GM12878 (cell line): ENCODE data around the gene ARID3B. TPM values are rescaled to one million over a fixed set of nuclear protein-coding genes. Genes with fewer than 3 reads are reported as not detected.

Experiments used
- ATAC-seq: fragments of 200-7000 bp; cut with Tn5 transposase; 3 replicates; pipeline ENCODE4 v1.9.1; 2020; ENCODE audit warnings: mild to moderate bottlenecking, moderate library complexity
- BruUV-seq: library from RNA; stranded (reverse); fragments of 400-500 nt; replicated peaks from 2 replicates; lab custom pipeline; 2021; lab: Mats Ljungman, UMichigan
- CTCF ChIA-PET: fragments of 300-600 bp; sonication (Branson Sonifier 250); formaldehyde crosslinking; extraction: SDS; loops from one replicate; lab custom pipeline; 2021; ENCODE audit warnings: inconsistent platforms; lab: Yijun Ruan, JAX
- POLR2A ChIA-PET: fragments of 350-600 bp; formaldehyde crosslinking; extraction: SDS; loops from one replicate; lab custom pipeline; 2021; ENCODE audit warnings: inconsistent platforms; lab: Charles Lee
- RAD21 ChIA-PET: fragments of 300-600 bp; sonication (Branson Sonifier 250); formaldehyde crosslinking; loops from one replicate; lab custom pipeline; 2023; ENCODE audit warnings: antibody characterized with exemption; ENCODE audit not compliant: unreplicated experiment; lab: Charles Lee
- SMC1A ChIA-PET: fragments of 300-600 bp; sonication (Branson Sonifier 250); formaldehyde crosslinking; loops from one replicate; lab custom pipeline; 2023; ENCODE audit not compliant: unreplicated experiment, uncharacterized antibody; lab: Charles Lee
- DNase-seq: peaks from one replicate; pipeline ENCODE4 v3.0.0-alpha.2; 2011; ENCODE audit warnings: low read depth, low spot score
- FAIRE-seq: peaks from 3 replicates; lab custom pipeline; 2011; peaks lifted over from hg19 to GRCh38; lab: Jason Lieb, UNC
- H2AFZ ChIP-seq: 2 replicates; pipeline ENCODE4 v1.6.0; 2011; ENCODE audit warnings: low read depth, low read length, control low read depth; ENCODE audit not compliant: control insufficient read depth
- H3K27ac ChIP-seq: 2 replicates; pipeline ENCODE4 v1.5.1; 2011; ENCODE audit warnings: control low read depth; ENCODE audit not compliant: control insufficient read depth, insufficient read depth
- H3K27me3 ChIP-seq, 2 experiments: replicated peaks in 1 of 2; 2 replicates each; pipeline versions ENCODE4 v1.6.0 to v1.6.1; 2011; ENCODE audit warnings: low read length in 1 of 2; ENCODE audit not compliant: control insufficient read depth in 2 of 2, insufficient read depth in 2 of 2
- H3K36me3 ChIP-seq, 2 experiments: 2 replicates each; pipeline ENCODE4 v1.5.1; 2011; ENCODE audit warnings: low read length in 1 of 2; ENCODE audit not compliant: control insufficient read depth in 2 of 2, insufficient read depth in 2 of 2
- H3K4me1 ChIP-seq: 2 replicates; pipeline ENCODE4 v1.6.1; 2011; ENCODE audit warnings: mild to moderate bottlenecking, low read length, moderate library complexity, mixed read lengths; ENCODE audit not compliant: control insufficient read depth, insufficient read depth
- H3K4me2 ChIP-seq: 2 replicates; pipeline ENCODE4 v1.6.0; 2011; ENCODE audit warnings: control low read depth; ENCODE audit not compliant: control insufficient read depth, insufficient read depth
- H3K4me3 ChIP-seq: fragments of 200-600 bp; sonication (generic); 2 replicates; pipeline ENCODE4 v1.5.1; 2016
- H3K79me2 ChIP-seq: 2 replicates; pipeline ENCODE4 v1.6.0; 2011; ENCODE audit warnings: low read length; ENCODE audit not compliant: control insufficient read depth, insufficient read depth
- H3K9ac ChIP-seq: 2 replicates; pipeline ENCODE4 v1.8.0; 2011; ENCODE audit warnings: low read length, control low read depth, mixed read lengths; ENCODE audit not compliant: control insufficient read depth, insufficient read depth
- H3K9me3 ChIP-seq: replicated peaks from 3 replicates; pipeline ENCODE4 v1.5.1; 2011; ENCODE audit warnings: mild to moderate bottlenecking, low read length; ENCODE audit not compliant: control insufficient read depth, insufficient read depth
- H4K20me1 ChIP-seq: 2 replicates; pipeline ENCODE4 v1.6.0; 2011; ENCODE audit not compliant: control insufficient read depth, insufficient read depth
- ATF7 ChIP-seq: fragments of 450-650 bp; IDR thresholded peaks from 2 replicates; pipeline ENCODE4 v1.6.1; 2016; ENCODE audit warnings: low read depth, mild to moderate bottlenecking
- BCL3 ChIP-seq: IDR thresholded peaks from 2 replicates; pipeline ENCODE4 v1.6.1; 2011; ENCODE audit warnings: borderline replicate concordance, low read depth, mild to moderate bottlenecking, moderate library complexity, low read length; ENCODE audit not compliant: insufficient read depth, poor library complexity, severe bottlenecking
- CREB1 ChIP-seq: IDR thresholded peaks from 2 replicates; pipeline ENCODE4 v1.6.1; 2012; ENCODE audit warnings: low read depth, mild to moderate bottlenecking, inconsistent platforms
- E2F8 ChIP-seq: fragments of 450-650 bp; IDR thresholded peaks from 2 replicates; pipeline ENCODE4 v1.6.1; 2018; ENCODE audit warnings: mild to moderate bottlenecking, low read depth, moderate library complexity; ENCODE audit not compliant: partially characterized antibody
- E4F1 ChIP-seq: fragments of 450-650 bp; IDR thresholded peaks from 2 replicates; pipeline ENCODE4 v1.6.1; 2018; ENCODE audit warnings: borderline replicate concordance, mild to moderate bottlenecking; ENCODE audit not compliant: partially characterized antibody
- HDAC6 ChIP-seq: fragments of 200-600 bp; sonication (generic); IDR thresholded peaks from one replicate; pipeline ENCODE4 v1.8.0; 2017; ENCODE audit warnings: antibody characterized with exemption; ENCODE audit not compliant: unreplicated experiment
- HDGF ChIP-seq: fragments of 450-650 bp; IDR thresholded peaks from 2 replicates; pipeline ENCODE4 v1.6.1; 2016; ENCODE audit warnings: antibody characterized with exemption
- KAT2A ChIP-seq: conservative IDR thresholded peaks from 2 replicates; pipeline ENCODE4 v1.6.1; 2011; ENCODE audit warnings: low read depth, low read length; ENCODE audit not compliant: control insufficient read depth
- REST ChIP-seq: IDR thresholded peaks from 2 replicates; pipeline ENCODE4 v1.6.1; 2012; ENCODE audit warnings: mild to moderate bottlenecking, low read depth, low read length
- RFX5 ChIP-seq: IDR thresholded peaks from 2 replicates; pipeline ENCODE4 v1.6.1; 2011; ENCODE audit warnings: low read depth, low read length, improper control_type of control experiment
- STAT1 ChIP-seq: fragments of 450-650 bp; conservative IDR thresholded peaks from 2 replicates; pipeline ENCODE4 v1.6.1; 2014; ENCODE audit warnings: antibody characterized with exemption, mild to moderate bottlenecking
- TARDBP ChIP-seq: IDR thresholded peaks from 2 replicates; pipeline ENCODE4 v1.6.1; 2016; ENCODE audit warnings: borderline replicate concordance
- WGBS: methylation state at CpG from one replicate; pipeline ENCODE4 v1.1.6; 2016; ENCODE audit warnings: low lambda C conversion rate; ENCODE audit not compliant: insufficient replicate concordance, insufficient coverage; ENCODE audit errors: missing lambda C conversion rate; 5-methylcytosine and 5-hydroxymethylcytosine counted together
- in situ Hi-C: fragments of 300-500 bp; cut with MboI; formaldehyde crosslinking; loops from 9 replicates; pipeline ENCODE4 v1.14.3; 2018; ENCODE audit warnings: mixed read lengths
- intact Hi-C: fragments of 100-400 bp; cut with micrococcal nuclease; formaldehyde crosslinking; loops from one replicate; pipeline ENCODE4 v1.14.2; 2022; ENCODE audit not compliant: unreplicated experiment
- polyA plus RNA-seq, 11 experiments: library from polyadenylated mRNA; depleted of rRNA in 4 of 11; unstranded in 6 of 11; stranded (reverse) in 5 of 11; fragments of >200 nt; fragmentation: Nextera tagmentation in 4 of 11; fragmentation: Illumina TruSeq in 1 of 11; extraction: Ambion mirVana in 4 of 11; extraction: Trizol in 1 of 11; gene quantifications; 1 replicate in 1 of 11; 2 replicates in 10 of 11; pipeline versions ENCODE4 v1.2.1 to v1.2.3, GENCODE V29; 2011 to 2016; ENCODE audit warnings: inconsistent platforms in 2 of 11, missing spikeins in 2 of 11, low read depth in 1 of 11
- total RNA-seq, 4 experiments: library from RNA; depleted of rRNA in 3 of 4; stranded (reverse); fragments of >200 nt in 3 of 4; fragmentation: Illumina TruSeq in 1 of 4; extraction: Trizol in 1 of 4; gene quantifications; 2 replicates each; pipeline versions ENCODE4 v1.2.1 to v1.2.3, GENCODE V29; 2013 to 2021

ARID3B gene
- total and polyA plus RNA-seq, 10 of the 15 experiments (the other 5 are each of a cell fraction or from before 2014, with no cell fraction given) = 1.1 to 33.4 (median 24.0) TPM

GRCh38 chr15:74568594-74568993 lies 27.6 kb downstream of the ARID3B start (continued):
- TF ChIP-seq BCL3 = no peak
- no peak for TF ChIP-seq RFX5

GRCh38 chr15:74569731-74570070 lies 28.7 kb downstream of the ARID3B start:
- intact Hi-C loops = no loop called here
- peaks cover 7% of the 10 kb centered on the region for H4K20me1 ChIP-seq
- H3K4me3 ChIP-seq = no peak overlapping the region
- H3K79me2 ChIP-seq = peaks cover 30% of the 10 kb centered on the region
- BruUV-seq = no TSS peak
- 79% methylated on average over 4 of the region's 4 CpGs for WGBS
- no peak overlapping the region for H3K9ac ChIP-seq
- no peaks in the 10 kb centered on the region for H3K4me1 ChIP-seq
- H3K4me2 ChIP-seq = no peak overlapping the region
- H2AFZ ChIP-seq = no peak overlapping the region
- H3K9me3 ChIP-seq = no peaks in the 10 kb centered on the region
- peaks cover 17 to 55% of the 10 kb centered on the region in 2 experiments for H3K36me3 ChIP-seq
- CTCF ChIA-PET = interaction anchor here (1.4 kb wide), 1 partner anchor 199 kb away, joined by 3 read pairs; no protein-coding TSS in a partner anchor
- POLR2A ChIA-PET = no interaction called here
- H3K27ac ChIP-seq = no peak overlapping the region
- in situ Hi-C loops = no loop called here
- no peak for FAIRE-seq
- H3K27me3 ChIP-seq = no peaks in the 10 kb centered on the region
- RAD21 ChIA-PET = no interaction called here
- no peak for DNase-seq
- SMC1A ChIA-PET = no interaction called here
- no peak for ATAC-seq
- TF ChIP-seq STAT1 (no peak), KAT2A (no peak), E4F1 (no peak), ATF7 (no peak), TARDBP (no peak), CREB1 (no peak), HDGF (no peak), REST (no peak), E2F8 (no peak), HDAC6 (no peak)
